NCI-H1092 (cell line): ENCODE results near the gene HIPK2.

ENCODE experiments used
- DNase-seq: peaks from one replicate; lab custom pipeline; 2025; lab: John Stamatoyannopoulos, UW

The HIPK2 gene

GRCh38 chr7:139783647-139784385 is 6.0 kb upstream of the HIPK2 start:
- DNase-seq: no peak

- DNase-seq: no peak
Observed at GRCh38 chr7:139782932-139783331, 5.1 kb upstream of the HIPK2 start.

GRCh38 chr7:139777133-139777891 is 486 bp downstream of the HIPK2 start:
- peak; percentile 33 for DNase-seq

- peak; percentile 21 for DNase-seq
Observed at GRCh38 chr7:139776486-139777132, 1.2 kb downstream of the HIPK2 start.

GRCh38 chr7:139775829-139776266 is 1.9 kb downstream of the HIPK2 start:
- DNase-seq: peak; percentile 65

- no peak for DNase-seq
Observed at GRCh38 chr7:139774376-139774775, 3.4 kb downstream of the HIPK2 start.

- no peak for DNase-seq
Observed at GRCh38 chr7:139773371-139773770, 4.4 kb downstream of the HIPK2 start.

GRCh38 chr7:139772873-139773272 is 4.9 kb downstream of the HIPK2 start:
- no peak for DNase-seq

GRCh38 chr7:139772115-139772514 is 5.7 kb downstream of the HIPK2 start:
- no peak for DNase-seq

- DNase-seq: no peak
Observed at GRCh38 chr7:139771001-139771956, 6.5 kb downstream of the HIPK2 start.

- DNase-seq: no peak
Observed at GRCh38 chr7:139769761-139770160, 8.0 kb downstream of the HIPK2 start.

GRCh38 chr7:139769066-139769465 is 8.7 kb downstream of the HIPK2 start:
- DNase-seq: no peak

GRCh38 chr7:139768249-139768824 is 9.5 kb downstream of the HIPK2 start:
- no peak for DNase-seq

- DNase-seq: no peak
Observed at GRCh38 chr7:139767561-139767982, 10.2 kb downstream of the HIPK2 start.

- DNase-seq: no peak
Observed at GRCh38 chr7:139765143-139765542, 12.7 kb downstream of the HIPK2 start.

- DNase-seq: no peak
Observed at GRCh38 chr7:139763330-139763729, 14.5 kb downstream of the HIPK2 start.

GRCh38 chr7:139762886-139763285 is 14.9 kb downstream of the HIPK2 start:
- DNase-seq: no peak

GRCh38 chr7:139758388-139758787 is 19.4 kb downstream of the HIPK2 start:
- no peak for DNase-seq

GRCh38 chr7:139757968-139758367 is 19.8 kb downstream of the HIPK2 start:
- no peak for DNase-seq

GRCh38 chr7:139753693-139754111 is 24.1 kb downstream of the HIPK2 start:
- DNase-seq: peak; percentile 69

GRCh38 chr7:139753081-139753692 is 24.6 kb downstream of the HIPK2 start:
- DNase-seq: peak; percentile 35
